WI38 (cell line): ENCODE data around the gene TIPRL.

Source experiments
- H3K4me3 ChIP-seq: 2 replicates; pipeline ENCODE4 v1.5.1; 2011; ENCODE audit warnings: low read depth, mild to moderate bottlenecking, control low read depth, low read length
- CTCF ChIP-seq: IDR thresholded peaks from 2 replicates; pipeline ENCODE4 v1.5.1; 2012; ENCODE audit warnings: low read depth, mild to moderate bottlenecking, control low read depth, low read length

The TIPRL gene

GRCh38 chr1:168178638-168179437 is at the start of gene TIPRL:
Gene TIPRL (plus strand): TSS chr1:168178962. CDS start chr1:168179078, 116 bp downstream.
- H3K4me3 ChIP-seq, result peak within 1 kb of the TSS; percentile 98
- TF ChIP-seq CTCF, result no peak

DNA sequence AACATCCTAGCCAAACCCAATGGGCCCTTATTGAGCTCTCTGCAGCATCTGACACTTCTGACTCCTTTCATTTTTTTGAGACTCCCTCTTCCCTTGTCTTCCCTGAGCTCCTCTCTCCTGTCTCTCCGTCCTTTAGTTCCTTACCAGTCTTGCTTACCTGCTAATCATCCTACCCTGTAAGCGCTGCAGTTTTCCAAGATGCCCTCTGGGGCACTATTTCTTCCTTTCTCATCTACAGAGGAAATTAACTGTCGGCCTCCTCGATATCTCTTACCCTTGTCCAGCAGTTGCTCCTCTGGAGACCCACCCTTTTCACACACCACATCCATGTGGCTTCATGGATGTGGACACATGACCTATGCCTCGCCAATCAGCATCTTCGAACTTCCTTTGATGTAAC is 48.8 kb upstream of the TIPRL start:
- no peak for TF ChIP-seq CTCF
- H3K4me3 ChIP-seq, result no peak overlapping the region

- no peak overlapping the region for H3K4me3 ChIP-seq
Observed at GRCh38 chr1:168134132-168134531, 44.6 kb upstream of the TIPRL start.

GRCh38 chr1:168134642-168135041 is 44.1 kb upstream of the TIPRL start:
- H3K4me3 ChIP-seq, result no peak overlapping the region; the same call in 1 of the 2 replicates
- TF ChIP-seq CTCF, result no peak

More at GRCh38 chr1:168134132-168134531, 44.6 kb upstream of the TIPRL start:
- no peak for TF ChIP-seq CTCF

DNA sequence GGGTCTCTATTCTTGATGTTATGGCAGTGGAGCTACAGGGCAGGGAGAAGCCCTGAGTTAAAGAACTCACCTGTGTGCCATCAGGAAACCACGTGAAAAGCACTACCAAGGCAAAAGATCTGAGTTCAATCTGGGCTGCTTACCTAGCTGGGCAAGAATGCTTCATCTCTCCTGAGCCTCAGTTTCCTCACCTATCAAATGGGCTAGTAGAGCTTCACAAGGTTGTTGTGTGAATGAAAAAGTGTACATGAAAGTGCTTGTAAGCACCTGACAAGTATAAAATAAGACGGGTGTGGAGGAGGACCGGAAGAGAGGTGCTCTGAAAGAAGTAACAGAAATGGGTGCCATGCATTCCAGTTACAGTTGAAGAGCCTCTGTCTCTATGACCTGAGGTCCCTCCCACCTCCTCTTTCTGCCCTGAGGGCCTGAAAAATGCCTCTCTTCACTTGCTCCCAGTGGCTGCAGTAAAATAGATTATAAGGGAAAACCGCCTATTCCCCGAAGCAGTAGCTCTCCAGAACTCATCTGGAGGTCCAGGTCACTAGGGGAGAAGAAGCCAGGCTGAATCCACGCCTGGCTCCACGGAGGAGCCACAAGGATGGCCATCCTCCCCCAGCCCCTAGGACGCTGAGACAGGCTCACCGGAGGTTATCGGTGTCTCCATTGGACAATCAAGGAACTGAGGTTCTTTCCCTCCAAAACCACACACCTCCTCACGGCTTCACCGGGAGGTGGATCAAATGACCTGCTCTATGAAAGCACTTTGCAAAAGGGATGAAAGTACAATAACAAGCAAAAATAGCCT is 43.4 kb upstream of the TIPRL start:
- H3K4me3 ChIP-seq, result peak overlapping the region; percentile 68
- no peak for TF ChIP-seq CTCF

DNA sequence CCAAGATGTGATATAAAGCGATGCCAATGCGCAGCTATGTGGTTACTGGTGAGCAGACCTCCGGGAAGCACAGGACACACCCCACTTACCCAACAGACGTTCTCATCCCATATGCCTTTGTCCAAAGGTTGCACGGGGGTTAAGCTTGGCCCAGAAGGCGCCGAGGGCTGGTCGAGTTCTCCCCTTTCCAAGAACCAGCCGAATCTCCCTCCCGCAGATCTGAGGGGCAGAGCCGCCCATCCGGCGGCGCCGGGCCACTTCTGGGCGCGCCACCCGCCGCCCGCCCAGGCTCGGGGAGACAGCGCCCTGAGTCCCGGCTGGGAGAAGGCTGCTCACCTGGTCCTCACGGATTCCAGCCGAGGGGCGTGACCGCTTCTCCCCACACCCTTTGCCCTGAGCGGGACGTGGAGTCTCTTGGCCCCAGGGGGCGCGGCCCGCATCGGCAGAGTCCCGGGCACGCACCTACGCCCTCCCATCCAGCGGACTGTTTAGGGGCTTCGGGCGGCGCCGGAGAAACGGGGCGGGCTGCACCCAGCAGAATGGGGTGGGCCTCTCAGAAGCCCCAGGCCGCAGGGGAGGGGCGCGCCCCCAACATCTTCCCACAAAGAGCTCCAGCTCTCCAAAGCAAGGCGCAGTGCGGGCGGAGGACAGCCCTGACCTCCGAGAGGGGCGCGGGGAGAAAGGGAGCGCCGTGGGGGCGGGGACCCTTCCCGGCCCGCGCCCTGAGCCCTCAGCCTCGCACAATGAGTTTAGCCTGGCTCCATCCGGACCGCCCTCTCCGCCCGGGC is 42.6 kb upstream of the TIPRL start:
- H3K4me3 ChIP-seq, result peak overlapping the region; percentile 68
- TF ChIP-seq CTCF, result no peak
